Measurements from ENCODE around the gene ATP6V0D1.

DNA sequence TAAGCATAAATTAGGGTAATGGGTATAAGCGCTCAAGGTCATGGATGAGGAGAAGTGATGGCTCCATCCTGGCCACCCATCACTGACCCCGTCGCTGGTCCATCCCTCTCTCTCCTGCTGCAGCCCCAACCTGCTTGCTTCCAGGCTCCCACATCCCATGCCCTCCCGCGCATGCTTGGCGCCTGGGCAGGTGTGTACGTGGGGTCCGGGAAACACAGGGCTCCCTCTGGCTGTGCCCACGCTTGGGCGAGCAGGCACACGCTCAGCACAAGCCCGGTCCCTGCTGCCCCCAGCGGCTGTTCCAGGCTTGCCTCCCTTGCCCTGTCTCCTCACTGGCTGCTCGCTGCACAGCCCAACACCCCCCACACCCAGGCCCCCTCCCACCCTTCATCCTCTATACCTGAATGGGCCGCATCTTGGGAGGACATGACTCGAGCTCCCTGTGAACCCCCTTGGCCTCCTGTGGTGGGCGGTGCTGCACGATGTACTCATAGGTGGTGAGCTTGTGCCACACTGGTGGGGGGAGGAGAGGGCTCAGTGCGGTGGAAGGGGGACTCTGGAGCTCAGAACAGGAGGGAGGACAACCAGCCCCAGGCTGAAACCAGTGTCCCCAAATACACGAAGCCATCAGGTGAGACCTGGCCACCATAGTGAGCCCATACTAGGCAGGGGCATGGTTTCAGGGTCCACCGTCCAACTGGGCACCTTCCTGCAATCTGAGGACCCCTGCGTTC, 83.0 kb downstream of the ATP6V0D1 start:
- TF ChIP-seq, protein P1, sequence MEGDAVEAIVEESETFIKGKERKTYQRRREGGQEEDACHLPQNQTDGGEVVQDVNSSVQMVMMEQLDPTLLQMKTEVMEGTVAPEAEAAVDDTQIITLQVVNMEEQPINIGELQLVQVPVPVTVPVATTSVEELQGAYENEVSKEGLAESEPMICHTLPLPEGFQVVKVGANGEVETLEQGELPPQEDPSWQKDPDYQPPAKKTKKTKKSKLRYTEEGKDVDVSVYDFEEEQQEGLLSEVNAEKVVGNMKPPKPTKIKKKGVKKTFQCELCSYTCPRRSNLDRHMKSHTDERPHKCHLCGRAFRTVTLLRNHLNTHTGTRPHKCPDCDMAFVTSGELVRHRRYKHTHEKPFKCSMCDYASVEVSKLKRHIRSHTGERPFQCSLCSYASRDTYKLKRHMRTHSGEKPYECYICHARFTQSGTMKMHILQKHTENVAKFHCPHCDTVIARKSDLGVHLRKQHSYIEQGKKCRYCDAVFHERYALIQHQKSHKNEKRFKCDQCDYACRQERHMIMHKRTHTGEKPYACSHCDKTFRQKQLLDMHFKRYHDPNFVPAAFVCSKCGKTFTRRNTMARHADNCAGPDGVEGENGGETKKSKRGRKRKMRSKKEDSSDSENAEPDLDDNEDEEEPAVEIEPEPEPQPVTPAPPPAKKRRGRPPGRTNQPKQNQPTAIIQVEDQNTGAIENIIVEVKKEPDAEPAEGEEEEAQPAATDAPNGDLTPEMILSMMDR (conservative IDR thresholded peaks at IDR 0.05; ENCODE audit: low read depth, low read length): no peak
- no peak for TF ChIP-seq EZH2phosphoT487 (IDR thresholded peaks at IDR 0.05; ENCODE audit: borderline replicate concordance, low read length)
- TF ChIP-seq EZH2 (IDR thresholded peaks at IDR 0.05; ENCODE audit: low read length, unreplicated experiment): no peak

Measured in PC-3 (cell line).